Activated CD8-positive, alpha-beta memory T cell treated with anti-CD3 and anti-CD28 coated beads for 48 hours (primary cell): ENCODE data around the gene MYRIP.
"Not testable (repeated sequence)": the region's sequence is repeated elsewhere in the genome, so short reads cannot be mapped to it uniquely, and the experiment has no call there.

ENCODE experiments used
- DNase-seq, 3 experiments: peaks; one replicate each; pipeline ENCODE4 v3.0.0-alpha.2; 2020; ENCODE audit warnings: low read depth in 2 of 3, low spot score in 2 of 3

MYRIP gene

GRCh38 chr3:40024526-40024925, 215.1 kb downstream of the MYRIP start:
- DNase-seq, result no peak

- DNase-seq, result not testable (repeated sequence)
Measured at GRCh38 chr3:40025892-40026291, 216.5 kb downstream of the MYRIP start.

DNA sequence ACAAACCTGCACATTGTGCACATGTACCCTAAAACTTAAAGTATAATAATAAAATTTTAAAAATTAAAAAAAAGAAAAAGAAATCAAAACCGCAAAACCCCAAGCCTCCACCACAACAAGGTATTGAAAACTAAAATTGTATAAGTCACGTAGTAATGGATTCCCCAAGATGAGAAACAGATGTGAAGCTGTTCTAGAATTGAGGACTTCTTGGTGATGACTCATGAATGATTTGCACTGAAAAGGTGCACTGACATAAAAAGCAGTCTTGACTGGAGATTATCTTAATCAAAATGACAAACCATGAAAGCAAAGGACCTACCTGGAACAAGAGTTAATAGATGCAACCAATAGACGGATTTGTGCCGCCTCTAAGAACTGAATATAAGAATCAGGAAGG, 225.8 kb downstream of the MYRIP start:
- DNase-seq, result no peak

GRCh38 chr3:40037582-40037981, 228.2 kb downstream of the MYRIP start:
- DNase-seq, result no peak

- no peak for DNase-seq
Measured at GRCh38 chr3:40042752-40043443, 233.5 kb downstream of the MYRIP start.

GRCh38 chr3:40043444-40043755, 234.0 kb downstream of the MYRIP start:
- DNase-seq, result no peak

- no peak for DNase-seq
Measured at GRCh38 chr3:40044487-40044886, 235.1 kb downstream of the MYRIP start.

GRCh38 chr3:40045051-40045450, 235.6 kb downstream of the MYRIP start:
- no peak for DNase-seq

DNA sequence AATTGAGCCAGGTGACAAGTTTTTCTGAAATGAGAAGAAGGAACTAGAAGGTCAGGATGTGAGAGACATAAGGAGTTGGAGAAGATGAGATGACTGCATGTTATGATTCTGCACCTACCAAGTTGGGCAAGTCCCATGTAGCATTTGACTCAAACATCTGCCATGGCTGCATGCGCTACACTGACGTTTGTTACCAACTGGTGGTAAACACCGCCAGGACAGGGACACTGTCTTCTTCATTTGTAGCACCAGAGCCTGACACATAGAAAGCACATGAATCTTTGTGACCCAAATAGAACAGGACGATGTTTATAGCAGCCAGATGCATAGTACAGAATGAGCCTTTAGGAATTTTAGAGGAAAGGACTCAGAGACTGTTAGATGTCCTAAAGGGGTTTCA, 236.7 kb downstream of the MYRIP start:
- no peak for DNase-seq

GRCh38 chr3:40047406-40047805, 238.0 kb downstream of the MYRIP start:
- no peak for DNase-seq

DNA sequence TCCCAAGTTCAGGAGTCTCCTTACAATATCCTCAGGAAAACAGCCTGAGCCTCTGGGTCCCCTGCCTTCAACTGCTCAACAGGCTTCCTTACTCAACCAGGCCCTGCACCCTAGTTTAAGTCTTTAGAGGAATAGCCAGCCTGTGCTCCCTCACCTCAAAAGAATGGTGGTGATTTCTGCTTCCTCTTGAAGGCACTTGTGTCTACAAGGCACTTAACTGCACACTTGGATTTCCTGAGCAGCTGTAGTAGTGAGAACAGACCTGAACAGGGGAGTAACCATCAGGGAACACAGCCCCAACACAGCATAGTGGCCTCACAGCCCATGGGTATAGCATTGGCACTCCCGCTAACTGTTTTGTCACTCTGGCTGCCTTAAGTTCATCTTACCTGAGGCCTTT, 244.3 kb downstream of the MYRIP start:
- no peak for DNase-seq

DNA sequence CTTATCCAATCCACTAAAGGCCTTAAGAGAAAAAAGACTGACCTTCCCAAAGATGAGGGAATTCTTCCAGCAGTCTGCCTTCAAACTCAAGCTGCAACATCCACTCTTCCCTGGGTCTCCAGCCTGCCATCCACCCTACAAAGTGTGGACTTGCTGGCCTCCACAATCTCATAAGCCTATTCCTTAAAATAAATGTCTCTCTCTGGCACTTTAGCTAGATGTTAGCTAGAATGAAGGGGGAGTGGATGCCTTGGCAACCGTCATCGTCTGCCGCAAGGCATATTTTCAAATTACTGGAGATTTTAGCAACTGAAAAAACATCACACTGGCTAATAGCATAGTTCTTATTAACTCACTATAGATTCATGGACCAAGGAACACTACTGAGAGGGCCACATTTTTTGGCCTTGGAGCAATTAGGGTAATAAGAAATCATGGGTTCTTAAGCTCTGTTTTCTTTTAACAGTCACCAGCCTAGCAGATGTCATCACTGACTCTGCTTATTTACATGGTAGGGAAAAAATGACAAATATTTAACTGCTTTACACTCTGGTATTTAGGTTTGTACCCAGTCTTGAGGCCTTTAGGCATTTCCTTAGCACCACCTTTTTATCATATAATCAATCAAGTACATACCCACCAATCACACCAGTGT, 245.3 kb downstream of the MYRIP start:
- no peak for DNase-seq

DNA sequence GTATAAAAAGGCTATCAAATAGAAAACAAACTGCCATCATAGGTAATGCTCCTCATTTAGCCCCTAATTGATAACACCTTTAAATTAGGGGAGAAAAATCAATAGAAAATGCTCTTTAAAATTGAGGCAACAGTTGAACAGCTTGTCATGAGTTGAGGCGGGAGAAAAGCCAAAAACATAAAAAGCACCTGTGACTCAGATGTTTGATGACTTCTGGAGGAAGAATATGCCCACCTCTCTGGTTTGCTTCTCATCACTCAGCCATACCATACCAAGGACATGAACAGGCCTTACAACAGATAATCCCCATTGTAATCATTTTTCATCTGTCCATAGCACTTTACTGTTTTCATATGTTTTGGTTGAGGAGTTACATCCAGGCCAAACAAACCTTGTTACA, 246.0 kb downstream of the MYRIP start:
- no peak for DNase-seq

- no peak for DNase-seq
Measured at GRCh38 chr3:40055956-40056355, 246.5 kb downstream of the MYRIP start.

GRCh38 chr3:40057077-40057476, 247.7 kb downstream of the MYRIP start:
- DNase-seq, result no peak

- DNase-seq, result no peak
Measured at GRCh38 chr3:40057786-40058185, 248.4 kb downstream of the MYRIP start.

GRCh38 chr3:40068636-40069035, 259.2 kb downstream of the MYRIP start:
- no peak for DNase-seq

DNA sequence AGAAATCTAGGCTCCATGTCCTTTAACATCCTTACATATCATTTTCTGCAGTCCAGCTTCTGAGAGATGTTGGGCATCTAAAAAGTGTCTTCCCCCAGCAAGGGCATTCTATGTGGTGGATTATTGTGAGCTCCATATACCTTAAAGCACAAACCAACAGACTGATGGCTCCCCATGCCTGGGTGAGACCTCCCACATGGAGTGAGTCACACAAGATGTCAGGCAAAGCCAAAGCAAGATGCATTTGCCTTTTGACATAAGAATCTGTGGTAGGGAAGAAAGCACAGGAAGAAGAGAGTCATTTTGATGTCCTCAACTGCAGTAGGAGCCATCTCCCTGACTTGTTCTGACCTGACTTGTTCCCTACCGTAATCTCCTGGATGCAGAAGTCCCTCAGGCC, 261.4 kb downstream of the MYRIP start:
- DNase-seq, result no peak

DNA sequence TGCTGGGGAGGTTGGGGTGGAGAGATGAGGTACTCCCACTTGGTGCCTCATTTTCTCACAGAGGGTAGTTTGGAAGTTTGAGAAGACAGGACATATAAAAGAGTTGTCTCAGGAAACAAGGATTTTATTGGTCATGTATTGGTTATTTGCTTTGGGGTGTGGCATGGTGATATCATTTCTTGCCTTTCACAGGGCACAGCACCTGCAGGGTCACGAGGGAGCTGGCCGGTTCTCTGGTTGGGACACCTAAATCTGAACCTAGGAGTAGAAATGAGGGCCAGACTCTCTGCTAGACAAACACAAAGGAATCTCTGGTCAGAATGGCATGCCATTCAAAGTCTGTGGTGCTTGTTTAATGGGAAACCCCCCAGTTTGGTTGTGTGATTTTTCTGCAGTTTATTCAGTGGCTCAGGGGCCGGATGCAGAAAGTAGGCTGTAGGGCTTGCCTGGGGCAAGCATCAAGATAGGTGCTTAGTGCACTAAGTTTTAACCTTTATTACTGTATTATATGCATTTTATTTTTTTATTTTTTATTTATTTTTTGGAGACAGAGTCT, 262.4 kb downstream of the MYRIP start:
- no peak for DNase-seq

DNA sequence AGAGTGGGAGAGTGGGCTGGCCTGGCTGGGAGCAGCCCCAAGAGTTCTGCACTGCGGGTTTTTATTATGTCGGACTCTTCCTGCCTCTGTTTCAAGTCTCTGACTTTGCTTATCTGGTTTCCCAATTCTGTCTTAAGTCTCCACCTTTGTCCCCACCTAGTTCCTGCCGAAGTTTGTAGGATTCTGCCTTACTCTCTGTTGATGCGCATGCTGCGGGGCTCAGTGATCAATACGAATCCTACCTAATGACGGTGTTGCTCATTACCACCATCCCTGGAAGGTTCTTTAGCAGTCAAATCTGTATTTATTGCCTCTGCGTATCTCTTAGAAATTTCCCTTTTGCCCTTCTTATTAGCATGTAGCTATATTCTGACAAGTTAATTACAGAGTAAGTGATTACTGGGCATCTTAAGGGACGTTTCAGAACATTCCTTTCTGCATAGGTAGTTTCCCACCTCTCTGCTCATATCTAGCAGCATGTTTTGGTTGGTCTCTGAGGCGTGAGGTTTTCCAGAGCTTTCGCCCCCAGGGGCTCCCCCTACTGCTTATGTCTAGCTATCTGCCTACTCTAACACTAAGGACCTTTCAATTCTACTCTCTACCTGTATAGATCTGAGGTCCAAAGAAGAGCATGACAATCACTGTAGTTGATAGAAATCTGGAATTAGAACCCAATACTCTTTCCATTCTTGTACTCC, 264.1 kb downstream of the MYRIP start:
- no peak for DNase-seq

- not testable (repeated sequence) for DNase-seq
Measured at GRCh38 chr3:40077139-40077538, 267.7 kb downstream of the MYRIP start.

DNA sequence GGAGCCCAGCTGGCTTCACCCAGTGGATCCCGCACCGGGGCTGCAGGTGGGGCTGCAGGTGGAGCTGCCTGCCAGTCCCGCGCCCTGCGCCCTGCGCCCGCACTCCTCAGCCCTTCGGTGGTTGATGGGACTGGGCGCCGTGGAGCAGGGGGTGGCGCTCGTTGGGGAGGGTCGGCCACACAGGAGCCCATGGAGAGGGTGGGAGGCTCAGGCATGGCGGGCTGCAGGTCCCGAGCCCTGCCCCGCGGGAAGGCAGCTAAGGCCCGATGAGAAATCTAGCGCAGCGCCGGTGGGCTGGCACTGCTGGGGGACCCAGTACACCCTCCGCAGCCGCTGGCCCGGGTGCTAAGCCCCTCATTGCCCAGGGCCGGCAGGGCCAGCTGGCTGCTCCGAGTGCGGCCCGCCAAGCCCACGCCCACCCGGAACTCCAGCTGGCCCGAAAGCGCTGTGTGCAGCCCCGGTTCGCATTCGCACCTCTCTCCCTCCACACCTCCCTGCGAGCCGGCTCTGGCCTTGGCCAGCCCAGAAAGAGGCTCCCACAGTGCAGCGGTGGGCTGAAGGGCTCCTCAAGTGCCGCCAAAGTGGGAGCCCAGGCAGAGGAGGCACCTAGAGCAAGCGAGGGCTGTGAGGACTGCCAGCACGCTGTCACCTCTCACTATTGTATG, 268.6 kb downstream of the MYRIP start:
- DNase-seq, result not testable (repeated sequence)
